ENCODE data around the gene TSFM.
"Not testable (repeated sequence)": the region's sequence is repeated elsewhere in the genome, so short reads cannot be mapped to it uniquely, and the experiment has no call there.

Gene TSFM

GRCh38 chr12:57771873-57772428 lies 10.6 kb upstream of the TSFM start, which contains the start of gene METTL1:
Gene METTL1, minus strand, starts transcription at chr12:57772105. Its CDS starts 22 bp downstream, at chr12:57772083.
- H3K4me2 ChIP-seq: peak within 1 kb of the TSS; percentile 97
- H3K4me1 ChIP-seq (ENCODE audit: low read depth, poor library complexity, severe bottlenecking): peaks cover 22% of the 10 kb centered on the region
- H3K27ac ChIP-seq: peak within 1 kb of the TSS; percentile 93
- H3K27me3 ChIP-seq (ENCODE audit: insufficient read depth, low read depth): no peaks in the 10 kb centered on the region
- H3K9ac ChIP-seq: peak within 1 kb of the TSS; percentile 98
- H4K20me1 ChIP-seq (ENCODE audit: insufficient read depth): no peaks in the 10 kb centered on the region
- H3K79me2 ChIP-seq (ENCODE audit: insufficient read depth, low read depth): peaks cover 16% of the 10 kb centered on the region; the same call in 1 of the 2 replicates
- H3K4me3 ChIP-seq (IDR thresholded peaks at IDR 0.05; ENCODE audit: insufficient read depth, low read depth, low read length): peak within 1 kb of the TSS; percentile 94
- H2AFZ ChIP-seq (ENCODE audit: low read depth): peak within 1 kb of the TSS; percentile 95
- no peak for TF ChIP-seq CTCF (conservative IDR thresholded peaks at IDR 0.05; ENCODE audit: low read depth, low read length)
- no peaks in the 10 kb centered on the region; the same call in 1 of the 2 replicates for H3K36me3 ChIP-seq (ENCODE audit: insufficient read depth)

GRCh38 chr12:57772429-57773322 lies 9.9 kb upstream of the TSFM start, which contains the start of gene EEF1AKMT3:
Gene EEF1AKMT3, plus strand, starts transcription at chr12:57772614. Its CDS starts 111 bp downstream, at chr12:57772725.
- no peaks in the 10 kb centered on the region for H3K27me3 ChIP-seq (ENCODE audit: insufficient read depth, low read depth)

GRCh38 chr12:57774634-57775033 lies 8.0 kb upstream of the TSFM start:
- not testable (repeated sequence) for H4K20me1 ChIP-seq (ENCODE audit: insufficient read depth); H2AFZ ChIP-seq (ENCODE audit: low read depth); H3K27ac ChIP-seq; H3K27me3 ChIP-seq (ENCODE audit: insufficient read depth, low read depth); H3K4me3 ChIP-seq (IDR thresholded peaks at IDR 0.05; ENCODE audit: insufficient read depth, low read depth, low read length); H3K9ac ChIP-seq; H3K4me2 ChIP-seq; H3K36me3 ChIP-seq (ENCODE audit: insufficient read depth)
- peaks cover 22% of the 10 kb centered on the region for H3K4me1 ChIP-seq (ENCODE audit: low read depth, poor library complexity, severe bottlenecking)
- peaks cover 16% of the 10 kb centered on the region; the same call in 1 of the 2 replicates for H3K79me2 ChIP-seq (ENCODE audit: insufficient read depth, low read depth)

More at GRCh38 chr12:57772429-57773322, 9.9 kb upstream of the TSFM start, which contains the start of gene EEF1AKMT3:
- Histone ChIP-seq H3K4me3 (IDR thresholded peaks at IDR 0.05; ENCODE audit: insufficient read depth, low read depth, low read length) (peak within 1 kb of the TSS; percentile 94), H3K36me3 (ENCODE audit: insufficient read depth) (no peaks in the 10 kb centered on the region; the same call in 1 of the 2 replicates), H3K79me2 (ENCODE audit: insufficient read depth, low read depth) (peaks cover 16% of the 10 kb centered on the region; the same call in 1 of the 2 replicates), H2AFZ (ENCODE audit: low read depth) (peak within 1 kb of the TSS; percentile 95), H3K4me1 (ENCODE audit: low read depth, poor library complexity, severe bottlenecking) (peaks cover 22% of the 10 kb centered on the region), H3K4me2 (peak within 1 kb of the TSS; percentile 97), H3K27ac (peak within 1 kb of the TSS; percentile 93), H3K9ac (peak within 1 kb of the TSS; percentile 98), H4K20me1 (ENCODE audit: insufficient read depth) (no peaks in the 10 kb centered on the region)
- TF ChIP-seq CTCF (conservative IDR thresholded peaks at IDR 0.05; ENCODE audit: low read depth, low read length): 0 out of 2 replicates have a peak, but pooled peaks have one; percentile 14

- Histone ChIP-seq H3K79me2 (ENCODE audit: insufficient read depth, low read depth) (peaks cover 16% of the 10 kb centered on the region; the same call in 1 of the 2 replicates), H3K27me3 (ENCODE audit: insufficient read depth, low read depth) (no peaks in the 10 kb centered on the region), H3K27ac (no peak overlapping the region), H3K4me1 (ENCODE audit: low read depth, poor library complexity, severe bottlenecking) (peaks cover 22% of the 10 kb centered on the region), H3K4me3 (IDR thresholded peaks at IDR 0.05; ENCODE audit: insufficient read depth, low read depth, low read length) (no peak overlapping the region), H3K36me3 (ENCODE audit: insufficient read depth) (no peaks in the 10 kb centered on the region; the same call in 1 of the 2 replicates), H3K4me2 (no peak overlapping the region), H3K9ac (no peak overlapping the region), H2AFZ (ENCODE audit: low read depth) (no peak overlapping the region), H4K20me1 (ENCODE audit: insufficient read depth) (no peaks in the 10 kb centered on the region)
- TF ChIP-seq CTCF (conservative IDR thresholded peaks at IDR 0.05; ENCODE audit: low read depth, low read length): no peak
These were observed 7.5 kb upstream of the TSFM start for GRCh38 chr12:57775044-57775443.
